ENCODE data around the gene BORCS6. TPM values are rescaled to one million over a fixed set of nuclear protein-coding genes. Genes with fewer than 3 reads are reported as not detected.

Gene BORCS6
- total and polyA plus RNA-seq, 2 experiments from 2014 or later, result 1.8 to 7.1 TPM

- DNase-seq (ENCODE audit: low spot score) (no peak), ATAC-seq (no peak)
- H3F3A ChIP-seq (replicated peaks; ENCODE audit: low read depth), result peaks cover 22% of the 10 kb centered on the region
- peaks cover 7% of the 10 kb centered on the region; the same call in 1 of the 2 replicates for H3K36me3 ChIP-seq (ENCODE audit: insufficient read depth)
- Mint-ChIP-seq H3K4me3 (no peak overlapping the region), H3K36me3 (ENCODE audit: low read depth) (peaks cover 38% of the 10 kb centered on the region), H3K9me3 (peaks cover 4% of the 10 kb centered on the region; the same call in 1 of the 3 replicates), H3K27ac (no peak overlapping the region), H3K27me3 (ENCODE audit: insufficient read depth, low read depth, poor library complexity) (peaks cover 6% of the 10 kb centered on the region), H3K4me1 (no peaks in the 10 kb centered on the region)
- H3K4me2 ChIP-seq, result no peak overlapping the region
- H3K27me3 ChIP-seq (ENCODE audit: insufficient read depth), result peaks cover 8% of the 10 kb centered on the region
- H2AFZ ChIP-seq, result no peak overlapping the region
- H3K79me2 ChIP-seq (replicated peaks; ENCODE audit: insufficient read depth), result no peaks in the 10 kb centered on the region
- TF ChIP-seq STAT1 (IDR thresholded peaks at IDR 0.05; ENCODE audit: unreplicated experiment) (no peak), POLR2AphosphoS5 (IDR thresholded peaks at IDR 0.05; ENCODE audit: low read depth) (no peak), EZH2 (IDR thresholded peaks at IDR 0.05; ENCODE audit: low read depth, unreplicated experiment) (no peak), CREB1 (CRISPR knock-in tag; IDR thresholded peaks at IDR 0.05; ENCODE audit: low read depth) (no peak), ZNF331 (CRISPR knock-in tag; IDR thresholded peaks at IDR 0.05; ENCODE audit: low read depth) (no peak), ZNF462 (CRISPR knock-in tag; IDR thresholded peaks at IDR 0.05) (no peak), NANOG (IDR thresholded peaks at IDR 0.05; ENCODE audit: borderline replicate concordance) (no peak)
- TF ChIP-seq, protein P1, sequence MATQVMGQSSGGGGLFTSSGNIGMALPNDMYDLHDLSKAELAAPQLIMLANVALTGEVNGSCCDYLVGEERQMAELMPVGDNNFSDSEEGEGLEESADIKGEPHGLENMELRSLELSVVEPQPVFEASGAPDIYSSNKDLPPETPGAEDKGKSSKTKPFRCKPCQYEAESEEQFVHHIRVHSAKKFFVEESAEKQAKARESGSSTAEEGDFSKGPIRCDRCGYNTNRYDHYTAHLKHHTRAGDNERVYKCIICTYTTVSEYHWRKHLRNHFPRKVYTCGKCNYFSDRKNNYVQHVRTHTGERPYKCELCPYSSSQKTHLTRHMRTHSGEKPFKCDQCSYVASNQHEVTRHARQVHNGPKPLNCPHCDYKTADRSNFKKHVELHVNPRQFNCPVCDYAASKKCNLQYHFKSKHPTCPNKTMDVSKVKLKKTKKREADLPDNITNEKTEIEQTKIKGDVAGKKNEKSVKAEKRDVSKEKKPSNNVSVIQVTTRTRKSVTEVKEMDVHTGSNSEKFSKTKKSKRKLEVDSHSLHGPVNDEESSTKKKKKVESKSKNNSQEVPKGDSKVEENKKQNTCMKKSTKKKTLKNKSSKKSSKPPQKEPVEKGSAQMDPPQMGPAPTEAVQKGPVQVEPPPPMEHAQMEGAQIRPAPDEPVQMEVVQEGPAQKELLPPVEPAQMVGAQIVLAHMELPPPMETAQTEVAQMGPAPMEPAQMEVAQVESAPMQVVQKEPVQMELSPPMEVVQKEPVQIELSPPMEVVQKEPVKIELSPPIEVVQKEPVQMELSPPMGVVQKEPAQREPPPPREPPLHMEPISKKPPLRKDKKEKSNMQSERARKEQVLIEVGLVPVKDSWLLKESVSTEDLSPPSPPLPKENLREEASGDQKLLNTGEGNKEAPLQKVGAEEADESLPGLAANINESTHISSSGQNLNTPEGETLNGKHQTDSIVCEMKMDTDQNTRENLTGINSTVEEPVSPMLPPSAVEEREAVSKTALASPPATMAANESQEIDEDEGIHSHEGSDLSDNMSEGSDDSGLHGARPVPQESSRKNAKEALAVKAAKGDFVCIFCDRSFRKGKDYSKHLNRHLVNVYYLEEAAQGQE (IDR thresholded peaks at IDR 0.05; ENCODE audit: unreplicated experiment), result no peak
- TF ChIP-seq, protein P2, sequence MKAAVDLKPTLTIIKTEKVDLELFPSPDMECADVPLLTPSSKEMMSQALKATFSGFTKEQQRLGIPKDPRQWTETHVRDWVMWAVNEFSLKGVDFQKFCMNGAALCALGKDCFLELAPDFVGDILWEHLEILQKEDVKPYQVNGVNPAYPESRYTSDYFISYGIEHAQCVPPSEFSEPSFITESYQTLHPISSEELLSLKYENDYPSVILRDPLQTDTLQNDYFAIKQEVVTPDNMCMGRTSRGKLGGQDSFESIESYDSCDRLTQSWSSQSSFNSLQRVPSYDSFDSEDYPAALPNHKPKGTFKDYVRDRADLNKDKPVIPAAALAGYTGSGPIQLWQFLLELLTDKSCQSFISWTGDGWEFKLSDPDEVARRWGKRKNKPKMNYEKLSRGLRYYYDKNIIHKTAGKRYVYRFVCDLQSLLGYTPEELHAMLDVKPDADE (IDR thresholded peaks at IDR 0.05), result no peak
- TF ChIP-seq, protein P3, sequence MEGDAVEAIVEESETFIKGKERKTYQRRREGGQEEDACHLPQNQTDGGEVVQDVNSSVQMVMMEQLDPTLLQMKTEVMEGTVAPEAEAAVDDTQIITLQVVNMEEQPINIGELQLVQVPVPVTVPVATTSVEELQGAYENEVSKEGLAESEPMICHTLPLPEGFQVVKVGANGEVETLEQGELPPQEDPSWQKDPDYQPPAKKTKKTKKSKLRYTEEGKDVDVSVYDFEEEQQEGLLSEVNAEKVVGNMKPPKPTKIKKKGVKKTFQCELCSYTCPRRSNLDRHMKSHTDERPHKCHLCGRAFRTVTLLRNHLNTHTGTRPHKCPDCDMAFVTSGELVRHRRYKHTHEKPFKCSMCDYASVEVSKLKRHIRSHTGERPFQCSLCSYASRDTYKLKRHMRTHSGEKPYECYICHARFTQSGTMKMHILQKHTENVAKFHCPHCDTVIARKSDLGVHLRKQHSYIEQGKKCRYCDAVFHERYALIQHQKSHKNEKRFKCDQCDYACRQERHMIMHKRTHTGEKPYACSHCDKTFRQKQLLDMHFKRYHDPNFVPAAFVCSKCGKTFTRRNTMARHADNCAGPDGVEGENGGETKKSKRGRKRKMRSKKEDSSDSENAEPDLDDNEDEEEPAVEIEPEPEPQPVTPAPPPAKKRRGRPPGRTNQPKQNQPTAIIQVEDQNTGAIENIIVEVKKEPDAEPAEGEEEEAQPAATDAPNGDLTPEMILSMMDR (conservative IDR thresholded peaks at IDR 0.05; ENCODE audit: low read depth in 2 of 2), result no peak
- peaks cover 6% of the 10 kb centered on the region; the same call in 1 of the 2 replicates for H3K4me1 ChIP-seq (ENCODE audit: insufficient read depth)
- no peak overlapping the region for H3K27ac ChIP-seq (ENCODE audit: low read depth)
- H3K4me3 ChIP-seq, result no peak overlapping the region
- H4K20me1 ChIP-seq (replicated peaks; ENCODE audit: insufficient read depth), result no peaks in the 10 kb centered on the region
- no peaks in the 10 kb centered on the region for H3K9me2 ChIP-seq (ENCODE audit: insufficient read depth)
These were observed 47.7 kb downstream of the BORCS6 start for GRCh38 chr17:8142158-8142886.

Data from GM23338 (cell line).